ENCODE measurements around the gene PSMD9.
"Not testable (repeated sequence)": the region's sequence is repeated elsewhere in the genome, so short reads cannot be mapped to it uniquely, and the experiment has no call there.

The PSMD9 gene

GRCh38 chr12:121874071-121874470 lies 14.5 kb upstream of the PSMD9 start:
- DNase-seq: no peak

DNA sequence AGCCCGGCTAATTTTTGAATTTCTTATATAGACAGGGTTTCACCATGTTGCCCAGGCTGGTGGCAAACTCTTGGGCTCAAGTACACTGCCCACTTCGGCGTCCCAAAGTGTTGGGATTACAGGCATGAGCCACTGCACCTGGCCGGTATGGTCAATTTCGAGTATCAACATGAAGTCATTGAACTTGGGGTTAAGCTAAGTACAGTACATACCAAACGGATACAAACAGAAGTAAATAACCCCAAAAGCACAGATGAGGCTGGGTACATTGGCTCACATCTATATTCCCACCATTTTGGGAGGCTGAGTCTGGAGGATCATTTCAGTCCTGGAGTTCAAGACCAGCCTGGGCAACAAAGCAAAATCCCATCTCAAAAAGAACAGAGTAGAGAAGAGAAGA lies 13.0 kb upstream of the PSMD9 start:
- no peak for DNase-seq

GRCh38 chr12:121876080-121876447 lies 12.5 kb upstream of the PSMD9 start:
- not testable (repeated sequence) for DNase-seq

GRCh38 chr12:121883315-121883660 lies 5.3 kb upstream of the PSMD9 start:
- no peak for DNase-seq

DNA sequence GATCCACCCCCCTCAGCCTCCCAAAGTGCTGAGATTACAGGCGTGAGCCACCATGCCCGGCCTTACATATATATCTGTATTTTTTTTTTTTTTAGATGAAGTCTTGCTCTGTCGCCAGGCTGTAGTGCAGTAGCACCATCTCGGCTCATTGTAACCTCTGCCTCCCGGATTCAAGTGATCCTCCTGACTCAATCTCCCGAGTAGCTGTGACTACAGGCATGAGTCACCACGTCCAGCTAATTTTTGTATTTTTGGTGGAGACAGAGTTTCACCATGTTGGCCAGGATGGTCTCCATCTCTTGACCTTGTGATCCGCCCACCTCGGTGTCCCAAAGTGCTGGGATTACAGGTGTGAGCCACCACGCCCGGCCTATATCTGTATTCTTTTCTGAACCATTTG lies 3.5 kb upstream of the PSMD9 start:
- not testable (repeated sequence) for DNase-seq

DNA sequence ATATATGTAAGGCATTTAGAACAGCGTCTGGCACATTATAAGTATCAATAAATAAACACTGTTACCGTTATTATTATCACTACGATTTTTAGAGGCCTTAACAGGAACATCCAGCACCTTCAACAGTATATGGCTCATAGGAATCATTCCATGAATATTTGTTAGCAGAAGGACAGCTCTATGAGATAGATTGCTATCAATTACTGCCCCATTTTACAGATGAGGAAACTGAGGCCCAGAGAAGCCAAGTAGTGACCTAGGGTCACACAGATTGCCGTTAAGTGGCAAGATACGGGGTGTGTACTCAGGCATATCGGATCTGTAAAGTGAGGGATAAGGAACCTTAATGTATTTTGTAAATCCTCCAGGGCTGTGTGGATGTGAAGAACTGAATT lies 510 bp upstream of the PSMD9 start:
- no peak for DNase-seq

- no peak for DNase-seq
Observed at GRCh38 chr12:121889274-121889624, 659 bp downstream of the PSMD9 start.

DNA sequence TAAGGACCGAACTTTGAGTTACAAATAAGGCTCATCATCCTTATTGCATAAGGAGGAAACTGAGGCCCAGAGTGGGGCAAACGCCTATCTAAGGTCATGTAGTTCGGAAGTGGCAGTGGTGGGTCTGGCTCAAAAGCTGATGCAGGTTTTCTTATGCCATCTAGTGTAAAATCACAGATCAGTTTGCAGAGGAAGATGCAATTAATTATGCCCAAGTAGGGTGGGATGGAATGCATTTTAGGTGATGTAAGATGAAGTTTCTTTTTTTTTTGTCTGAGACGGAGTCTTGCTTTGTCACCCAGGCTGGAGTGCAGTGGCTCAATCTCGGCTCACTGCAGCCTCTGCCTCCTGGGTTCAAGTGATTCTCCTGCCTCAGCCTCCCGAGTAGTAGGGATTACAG lies 1.1 kb downstream of the PSMD9 start:
- DNase-seq: not testable (repeated sequence)

- DNase-seq: no peak
Observed at GRCh38 chr12:121892673-121893561, 4.3 kb downstream of the PSMD9 start.

DNA sequence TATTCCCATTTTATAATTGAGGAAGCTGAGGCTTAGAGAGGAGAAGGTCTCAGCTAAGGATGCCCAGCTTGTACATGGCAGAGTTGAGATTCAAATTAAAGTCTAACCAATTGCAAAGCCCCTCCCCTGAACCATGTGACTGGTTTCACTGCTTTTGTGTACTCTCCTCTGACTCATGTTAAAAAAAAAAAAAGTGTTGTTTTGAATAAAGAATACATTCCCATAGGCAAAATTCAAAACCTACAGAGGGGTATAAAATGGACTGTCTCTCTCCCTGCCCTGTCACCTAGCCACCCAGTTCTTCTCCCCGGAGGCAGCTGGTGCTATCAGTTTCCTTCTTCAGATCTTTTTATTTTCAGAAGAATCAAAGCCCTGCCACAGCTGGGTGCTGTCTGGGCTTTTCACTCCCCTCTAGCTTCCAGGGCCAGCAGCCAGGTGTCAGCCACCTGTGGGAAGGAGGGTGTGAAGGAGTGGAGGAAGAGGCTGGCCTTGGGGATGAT lies 5.4 kb downstream of the PSMD9 start:
- peak; percentile 22 for DNase-seq

DNA sequence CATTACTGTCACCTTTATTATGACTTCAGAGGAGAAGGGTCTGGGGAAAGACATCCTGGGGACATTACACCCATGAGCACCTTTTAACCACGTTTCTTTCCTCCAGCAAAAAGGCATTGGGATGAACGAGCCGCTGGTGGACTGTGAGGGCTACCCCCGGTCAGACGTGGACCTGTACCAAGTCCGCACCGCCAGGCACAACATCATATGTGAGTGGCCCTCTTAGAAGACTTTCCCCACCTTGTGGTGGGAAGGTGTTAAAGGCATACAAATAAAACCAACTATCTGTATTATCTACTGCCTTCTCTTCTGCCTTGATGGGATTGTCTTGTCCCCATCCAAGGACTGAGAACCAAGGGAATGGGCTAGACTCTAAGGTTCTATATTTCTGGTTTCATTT lies 6.0 kb downstream of the PSMD9 start:
- peak; percentile 1 for DNase-seq

GRCh38 chr12:121898287-121898686 lies 9.7 kb downstream of the PSMD9 start:
- DNase-seq: no peak

GRCh38 chr12:121899590-121899989 lies 11.0 kb downstream of the PSMD9 start:
- DNase-seq: no peak

- DNase-seq: no peak
Observed at GRCh38 chr12:121903202-121903601, 14.6 kb downstream of the PSMD9 start.

GRCh38 chr12:121905746-121906145 lies 17.2 kb downstream of the PSMD9 start:
- no peak for DNase-seq

DNA sequence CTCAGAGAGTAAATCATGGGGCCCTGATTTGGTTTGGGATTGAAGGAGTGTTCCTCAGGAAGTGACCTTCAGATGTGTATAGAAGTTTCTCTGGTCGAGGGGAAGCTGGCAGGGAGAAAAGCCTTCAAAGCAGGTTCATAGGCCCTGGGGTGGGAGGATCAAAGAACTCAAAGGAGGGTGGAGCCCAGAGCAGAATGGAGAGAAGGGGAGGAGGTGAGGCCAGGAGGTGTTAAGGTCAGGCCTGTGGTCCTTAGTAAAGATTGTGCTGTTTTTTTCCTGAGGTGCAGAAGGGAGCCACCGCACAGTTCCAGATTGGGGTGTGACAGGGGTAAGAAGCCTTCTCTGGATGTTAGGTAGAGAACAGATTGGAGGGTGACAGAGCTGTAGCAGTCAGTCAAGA lies 20.1 kb downstream of the PSMD9 start:
- DNase-seq: no peak

DNA sequence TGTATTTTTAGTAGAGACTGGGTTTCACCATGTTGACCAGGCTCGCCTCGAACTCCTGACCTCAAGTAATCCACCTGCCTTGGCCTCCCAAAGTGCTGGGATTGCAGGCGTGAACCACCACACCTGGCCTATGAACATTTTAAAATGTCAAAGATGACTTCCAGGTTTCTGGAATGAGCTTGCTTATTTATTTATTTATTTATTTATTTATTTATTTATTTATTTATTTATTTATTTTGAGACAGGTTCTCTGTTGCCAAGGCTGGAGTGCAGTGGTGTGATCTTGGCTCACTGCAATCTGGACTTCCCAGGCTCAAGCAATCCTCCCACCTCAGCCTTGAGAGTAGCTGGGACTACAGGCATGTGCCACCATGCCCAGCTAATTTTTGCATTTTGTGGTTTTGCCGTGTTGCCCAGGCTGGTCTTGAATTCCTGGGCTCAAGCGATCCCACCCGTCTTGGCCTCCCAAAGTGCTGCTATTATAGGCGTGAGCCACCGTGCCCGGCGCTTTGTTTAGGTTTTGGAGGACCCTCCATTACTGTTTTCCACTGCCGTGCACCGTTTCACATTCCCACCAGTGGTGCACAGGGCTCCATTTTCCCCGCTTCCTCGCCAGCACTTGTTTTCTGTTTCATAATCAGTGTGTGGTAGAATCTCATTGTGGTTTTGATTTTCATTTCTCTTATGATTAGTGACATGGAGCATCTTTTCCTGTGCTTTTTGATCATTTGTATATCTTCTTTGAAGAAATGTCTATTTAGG lies 23.4 kb downstream of the PSMD9 start:
- no peak for DNase-seq

- peak; percentile 83 for DNase-seq
Observed at GRCh38 chr12:121915841-121916321, 27.3 kb downstream of the PSMD9 start.

DNA sequence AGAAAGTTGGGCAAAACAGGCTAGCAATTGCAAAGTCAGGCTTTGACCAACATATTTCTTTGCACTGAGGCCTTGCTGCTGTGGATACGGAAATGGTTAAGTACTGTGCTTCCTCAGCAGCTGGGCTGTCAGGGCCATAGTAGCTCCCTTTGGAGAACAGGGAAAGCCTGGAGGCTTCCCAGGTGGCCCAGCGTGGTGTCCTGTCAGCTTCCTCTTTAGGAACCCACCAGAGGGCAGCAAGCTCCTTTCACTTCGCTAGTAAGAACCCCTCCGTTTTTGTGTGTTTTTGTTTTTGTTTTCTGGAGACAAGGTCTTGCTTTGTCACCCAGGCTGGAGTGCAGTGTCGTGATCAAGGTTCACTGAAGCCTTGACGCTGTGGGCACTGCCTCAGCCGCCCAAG lies 28.1 kb downstream of the PSMD9 start:
- peak; percentile 1 for DNase-seq

- DNase-seq: peak; percentile 98
Observed at GRCh38 chr12:121917950-121918678, 29.5 kb downstream of the PSMD9 start, which contains the start of gene CFAP251. Gene CFAP251 (plus strand): TSS chr12:121918592. CDS start chr12:121921306, 2,714 bp downstream.

GRCh38 chr12:121918679-121919038 lies 30.1 kb downstream of the PSMD9 start:
- peak; percentile 22 for DNase-seq

DNA sequence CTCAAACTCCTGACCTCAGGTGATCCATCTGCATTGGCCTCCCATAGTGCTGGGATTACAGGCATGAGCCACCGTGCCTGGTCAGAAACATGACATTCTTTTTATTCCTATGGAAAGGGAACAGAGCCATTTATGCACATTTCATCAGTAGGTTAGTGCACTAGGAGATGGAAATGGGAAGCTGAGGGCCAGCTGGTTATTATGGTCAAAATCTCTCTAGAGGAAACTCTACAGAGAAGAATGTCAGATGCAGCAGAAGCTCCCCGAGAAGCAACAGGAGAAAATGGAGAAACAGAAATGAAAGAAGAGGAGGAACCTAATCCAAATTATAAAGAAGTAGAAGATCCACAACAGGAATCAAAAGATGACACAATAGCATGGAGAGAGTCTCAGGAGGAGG lies 32.5 kb downstream of the PSMD9 start:
- no peak for DNase-seq

DNA sequence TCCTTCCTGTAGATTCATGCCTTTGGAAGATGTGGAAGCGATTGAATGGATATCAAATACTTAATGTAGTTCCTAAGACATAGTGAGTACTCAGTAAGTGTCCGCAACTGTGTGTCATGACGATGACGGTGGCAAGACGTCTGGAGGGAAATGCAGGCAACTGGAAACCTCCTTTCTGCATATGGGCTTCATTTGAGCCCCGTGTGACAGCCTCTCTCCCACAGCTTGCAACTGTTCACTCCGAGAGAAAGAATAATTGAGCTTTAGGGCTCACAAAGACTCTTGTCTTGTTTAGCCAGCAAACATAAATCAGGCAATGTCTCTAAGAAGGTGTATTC lies 36.7 kb downstream of the PSMD9 start:
- no peak for DNase-seq
